ENCODE data around the gene RHBDD3. TPM values are rescaled to one million over a fixed set of nuclear protein-coding genes. Genes with fewer than 3 reads are reported as not detected.
A peak's percentile ranks its signal among the peaks of the same experiment; 100 is the strongest.

The RHBDD3 gene
- total RNA-seq, 1 donor from 2014 or later = 16.7 TPM

DNA sequence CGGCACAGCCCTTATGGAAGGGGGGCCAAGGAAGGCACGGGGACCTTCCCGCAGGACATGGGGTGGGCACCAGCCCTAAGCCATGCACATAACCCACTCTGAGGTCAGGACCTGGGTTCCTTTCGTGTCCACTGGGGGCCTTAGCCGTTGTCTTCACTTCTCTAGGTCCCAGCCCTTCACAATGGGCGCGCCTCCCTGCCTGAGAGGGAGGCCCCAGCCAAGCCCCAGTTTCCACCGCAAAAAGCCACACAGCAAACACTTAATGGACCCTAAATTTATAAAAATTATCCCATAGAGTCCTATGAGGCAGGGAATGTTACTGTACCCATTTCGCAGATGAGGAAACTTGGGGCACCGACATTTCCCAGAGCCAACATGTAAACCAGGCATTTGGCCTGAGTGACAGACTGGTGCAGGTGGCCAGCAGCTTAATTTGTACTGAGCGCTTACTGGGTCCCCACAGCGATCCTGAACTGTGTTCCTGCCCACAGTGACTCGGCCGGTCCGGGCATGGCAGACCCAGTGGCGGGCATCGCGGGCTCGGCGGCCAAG is 39.9 kb upstream of the RHBDD3 start:
- DNase-seq (ENCODE audit: low spot score) = no peak
- intact Hi-C loops (cut with DNase I) = loop anchor here (2.0 to 5.0 kb wide), 3 partner anchors 39 to 81 kb away; partner anchors contain the start of genes AP1B1 and EWSR1

DNA sequence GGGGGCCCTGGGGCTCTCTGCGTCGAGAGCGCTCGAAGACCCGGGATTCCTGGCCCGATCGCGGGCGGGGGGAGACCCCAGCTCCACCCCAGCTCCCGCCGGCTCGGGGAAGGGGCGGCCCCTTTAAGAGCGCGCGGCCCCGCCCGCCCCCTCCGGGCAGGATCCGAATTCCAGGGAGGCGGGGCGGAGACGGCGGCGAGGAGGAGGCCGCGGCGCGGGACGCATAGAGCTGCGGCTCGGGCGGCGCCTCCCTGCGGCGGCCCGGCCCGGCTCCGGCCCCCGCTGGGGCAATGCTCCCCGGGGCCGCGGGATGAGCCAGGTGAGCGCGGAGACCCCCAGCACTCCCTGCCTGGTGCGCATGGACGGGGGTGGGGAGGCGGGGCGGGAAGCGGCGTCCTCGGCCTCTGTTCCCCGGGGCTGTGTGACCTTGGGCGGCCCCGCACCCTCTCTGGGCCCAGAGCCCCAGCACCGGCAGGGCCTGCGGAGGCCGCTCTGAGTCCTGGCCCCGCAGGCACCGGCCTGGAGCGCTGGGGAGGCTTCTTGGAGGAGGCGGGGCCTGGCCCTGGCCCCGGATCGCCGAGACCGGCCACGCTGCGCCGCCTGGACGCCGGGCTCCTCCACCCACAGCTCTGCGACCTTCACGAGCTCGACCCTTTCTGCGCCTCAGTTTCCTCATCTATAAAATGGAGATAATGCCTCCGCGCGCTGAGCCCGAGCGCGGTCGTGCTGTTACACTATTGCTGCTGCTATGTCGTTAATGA is 39.2 kb upstream of the RHBDD3 start:
- DNase-seq (ENCODE audit: low spot score) = peak; percentile 90
- intact Hi-C loops (cut with DNase I) = loop anchor here (2.0 to 5.0 kb wide), 3 partner anchors 38 to 82 kb away; partner anchors contain the start of genes AP1B1 and EWSR1

DNA sequence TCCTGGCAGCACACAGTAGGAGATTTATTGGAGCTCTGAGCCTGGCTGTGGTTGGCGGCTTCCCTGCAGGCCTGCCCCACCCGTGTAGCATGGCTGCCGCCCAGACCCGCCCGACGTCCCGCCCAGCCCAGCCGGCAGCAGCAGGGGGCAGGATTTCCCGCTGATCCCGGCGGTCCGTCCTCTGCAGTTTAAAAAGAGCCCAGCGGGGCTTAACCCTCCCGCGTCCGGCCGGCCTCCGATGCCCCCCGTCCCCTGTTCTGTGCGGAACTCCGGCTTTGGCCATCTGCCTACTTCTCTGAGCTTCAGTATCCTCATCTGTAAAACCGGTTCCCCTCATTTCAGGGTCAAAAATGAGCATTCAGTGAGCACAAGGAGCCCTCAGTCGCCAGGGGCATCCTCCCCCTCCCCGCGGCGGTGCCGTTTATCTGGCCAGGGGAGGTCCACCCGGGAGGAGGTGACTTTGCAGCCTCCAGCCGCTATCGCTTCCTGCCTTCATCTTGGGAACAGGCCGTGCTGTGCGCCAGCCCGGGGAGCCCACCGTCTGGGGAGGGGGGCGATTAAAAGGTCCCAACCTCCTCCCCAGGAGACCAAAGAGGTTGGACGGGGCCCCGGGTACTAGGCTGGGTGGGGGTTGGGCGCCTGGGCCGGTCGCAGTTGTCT is 38.5 kb upstream of the RHBDD3 start, which contains the start of gene GAS2L1:
TSS of gene GAS2L1 (plus strand) at position 476 of the 660 bp plus-strand sequence. CDS start 1,456 bp downstream, outside the sequence.
- peak; percentile 92 for DNase-seq (ENCODE audit: low spot score)
- intact Hi-C loops (cut with DNase I) = loop anchor here (2.0 to 5.0 kb wide), 3 partner anchors 38 to 82 kb away; partner anchors contain the start of genes AP1B1 and EWSR1

GRCh38 chr22:29305836-29306174 is 38.0 kb upstream of the RHBDD3 start:
- intact Hi-C loops (cut with DNase I) = loop anchor here (2.0 to 5.0 kb wide), 3 partner anchors 37 to 83 kb away; partner anchors contain the start of genes AP1B1 and EWSR1
- no peak for DNase-seq (ENCODE audit: low spot score)

DNA sequence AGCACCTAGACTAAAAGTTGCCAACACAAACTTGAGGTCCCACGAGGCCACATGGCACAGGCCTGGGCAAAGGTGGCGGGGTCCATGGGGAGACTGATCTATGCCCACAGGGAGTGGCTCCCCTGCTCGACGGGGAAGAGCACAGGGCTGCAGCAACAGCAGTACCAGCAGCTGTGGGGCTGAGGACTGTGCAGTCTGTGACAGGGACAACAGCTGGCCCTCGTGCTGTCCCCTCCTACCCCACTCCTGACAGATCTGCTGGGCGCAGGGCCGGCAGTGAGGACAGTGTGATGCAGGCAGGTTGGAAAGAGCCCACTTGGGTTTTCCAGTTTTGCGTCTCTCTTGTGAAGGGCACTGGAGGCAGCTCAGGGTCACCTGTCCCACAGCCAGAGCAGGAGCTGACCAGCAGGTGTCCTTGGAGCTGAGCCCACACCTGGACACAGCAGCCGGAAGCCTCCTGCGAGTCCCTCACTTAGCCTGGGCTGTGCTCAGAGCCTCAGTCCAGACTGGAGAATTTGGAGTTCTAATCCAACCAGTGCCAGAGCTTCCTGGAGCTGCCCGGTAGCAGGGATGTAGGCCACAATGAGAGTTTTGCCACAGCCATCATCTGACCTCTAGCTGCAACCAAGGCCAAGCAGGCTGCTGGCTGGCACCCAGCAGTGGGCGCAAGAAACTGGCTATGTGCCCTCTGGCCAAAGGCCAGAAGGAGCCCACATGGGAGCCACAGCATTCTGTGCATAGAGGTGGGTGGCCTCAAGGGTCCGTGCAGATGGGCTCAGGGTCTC is 35.1 kb upstream of the RHBDD3 start:
- intact Hi-C loops (cut with DNase I) = no loop called here
- no peak for DNase-seq (ENCODE audit: low spot score)

DNA sequence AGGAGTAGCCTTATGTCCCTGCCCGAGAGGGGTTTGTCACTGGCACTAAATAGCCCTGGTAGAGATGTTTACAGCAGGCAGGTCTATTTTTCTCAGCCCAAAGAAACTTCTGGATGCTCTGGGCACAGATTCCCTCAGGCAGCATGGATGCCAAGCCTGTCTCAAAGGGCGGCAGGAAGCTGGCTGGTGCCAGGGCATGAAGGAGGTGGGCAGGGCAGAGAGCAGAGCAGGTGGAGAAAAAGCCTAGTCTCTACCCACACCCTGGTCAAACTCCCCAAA is 34.6 kb upstream of the RHBDD3 start:
- intact Hi-C loops (cut with DNase I) = no loop called here

GRCh38 chr22:29301716-29302401 is 34.1 kb upstream of the RHBDD3 start:
- intact Hi-C loops (cut with DNase I) = no loop called here

More for the DNA sequence above, 34.6 kb upstream of the RHBDD3 start:
- no peak for DNase-seq (ENCODE audit: low spot score)

DNA sequence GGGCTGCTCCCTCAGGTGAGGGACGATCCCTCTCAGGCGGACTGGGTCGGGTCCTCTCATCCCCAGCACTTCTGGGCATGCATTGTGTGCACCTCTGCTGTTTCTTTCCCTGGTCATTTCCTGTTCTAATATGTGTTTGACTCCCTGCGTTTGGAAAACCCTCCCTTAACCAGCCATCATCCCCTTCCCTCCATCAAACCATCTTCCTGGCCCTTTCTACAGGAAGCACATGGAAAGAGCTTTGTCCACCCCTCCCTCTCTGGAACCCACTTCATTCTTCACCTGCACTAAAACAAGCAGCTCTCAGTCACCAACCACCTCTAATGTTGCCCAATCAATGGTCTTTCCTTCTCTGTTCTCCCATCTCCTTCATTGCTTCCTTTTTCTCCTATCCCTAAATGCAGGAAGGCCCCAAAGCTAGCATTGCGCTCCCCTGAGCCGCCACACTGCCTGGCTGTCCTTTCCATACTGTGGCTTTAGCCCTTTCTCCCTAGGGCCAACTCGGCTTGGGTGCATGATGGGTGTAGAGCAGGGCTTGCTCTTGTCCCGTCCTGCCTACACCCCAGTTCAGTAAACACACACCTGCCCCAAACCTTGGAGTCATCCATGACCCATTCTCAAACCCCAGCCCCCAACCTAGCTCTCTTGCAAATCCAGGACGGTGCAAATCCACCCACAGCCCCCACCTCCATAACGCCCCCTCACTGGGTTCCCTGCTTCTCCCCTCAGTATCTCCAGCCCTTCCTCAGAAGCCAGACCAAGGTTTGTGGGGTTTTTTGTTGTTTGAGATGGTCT is 33.2 kb upstream of the RHBDD3 start:
- DNase-seq (ENCODE audit: low spot score) = no peak
- intact Hi-C loops (cut with DNase I) = no loop called here

More at GRCh38 chr22:29301716-29302401, 34.1 kb upstream of the RHBDD3 start:
- DNase-seq (ENCODE audit: low spot score) = no peak

DNA sequence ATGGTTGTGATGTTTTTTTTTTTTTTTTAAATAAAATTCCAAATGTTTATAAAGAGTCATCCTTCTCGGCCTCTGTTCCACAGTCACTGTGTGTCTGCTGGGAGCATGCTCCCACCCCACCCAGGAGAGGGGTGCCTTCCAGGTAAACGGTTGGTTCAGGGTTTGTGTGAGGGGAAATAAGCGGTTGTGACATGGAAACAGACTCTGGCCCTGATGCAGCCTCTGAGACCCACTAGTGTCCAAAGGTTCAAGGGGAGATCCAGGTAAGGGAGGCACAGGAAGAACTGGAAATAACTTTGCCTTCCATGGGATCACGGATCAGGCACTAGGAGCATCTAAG is 32.7 kb upstream of the RHBDD3 start:
- DNase-seq (ENCODE audit: low spot score) = no peak
- intact Hi-C loops (cut with DNase I) = no loop called here

GRCh38 chr22:29299136-29299900 is 31.5 kb upstream of the RHBDD3 start:
- DNase-seq (ENCODE audit: low spot score) = no peak
- intact Hi-C loops (cut with DNase I) = no loop called here

- no peak for DNase-seq (ENCODE audit: low spot score)
- intact Hi-C loops (cut with DNase I) = no loop called here
Measured at GRCh38 chr22:29298641-29299040, 30.9 kb upstream of the RHBDD3 start.

DNA sequence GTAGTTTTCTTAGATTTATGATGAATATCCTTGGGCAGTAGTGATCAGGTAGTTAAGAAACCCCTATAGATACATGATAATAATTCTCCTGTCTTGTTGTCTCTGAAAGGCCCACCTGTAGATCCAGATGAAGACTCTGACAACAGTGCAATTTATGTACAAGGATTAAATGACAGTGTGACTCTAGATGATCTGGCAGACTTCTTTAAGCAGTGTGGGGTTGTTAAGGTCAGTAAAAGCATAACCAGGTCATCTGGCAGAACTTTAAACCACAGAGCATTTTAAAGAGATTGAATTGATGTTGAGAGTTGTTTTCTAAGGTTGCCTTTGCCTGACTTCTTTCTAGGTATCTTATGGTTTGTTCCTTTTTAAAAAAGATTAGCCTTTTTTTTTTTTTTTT is 24.6 kb upstream of the RHBDD3 start:
- intact Hi-C loops (cut with DNase I) = no loop called here
- no peak for DNase-seq (ENCODE audit: low spot score)

DNA sequence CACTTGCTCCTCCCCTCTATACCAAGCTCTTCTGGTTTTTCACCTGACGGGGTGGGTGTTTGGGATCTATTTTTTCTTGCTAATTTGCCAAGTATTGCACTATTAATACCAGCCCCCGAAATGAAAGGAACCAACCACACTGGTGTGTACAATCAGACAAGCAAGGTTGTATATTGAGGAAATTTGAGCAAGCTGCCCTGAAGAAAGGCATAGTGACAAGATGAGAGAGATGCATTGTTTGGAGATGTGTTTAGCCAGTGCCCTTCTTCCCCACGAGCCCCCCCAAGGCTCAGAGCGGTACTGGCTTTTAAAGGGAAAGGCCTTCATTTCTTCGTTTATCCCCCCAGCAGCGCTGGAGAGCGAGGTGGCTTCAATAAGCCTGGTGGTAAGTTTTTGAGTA is 23.4 kb upstream of the RHBDD3 start:
- DNase-seq (ENCODE audit: low spot score) = no peak
- intact Hi-C loops (cut with DNase I) = no loop called here

DNA sequence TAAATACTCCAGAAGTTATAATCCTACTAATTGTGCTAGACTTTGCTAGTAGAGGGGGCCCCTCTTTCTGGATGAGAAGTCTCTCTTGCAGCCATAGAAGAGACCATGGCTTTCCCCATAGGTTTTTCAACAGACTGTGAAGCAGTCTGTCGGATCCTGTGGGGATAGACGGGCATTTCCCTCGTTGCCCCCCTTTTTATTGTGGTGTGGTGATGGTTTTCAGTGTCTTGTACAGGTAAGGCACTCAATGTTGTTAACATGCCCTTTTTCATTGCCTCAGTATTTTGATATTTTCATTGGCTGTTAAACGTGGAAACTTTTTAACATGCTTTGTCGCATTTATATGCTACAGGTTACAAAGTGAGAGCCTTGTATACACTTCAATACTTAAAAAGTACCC is 22.3 kb upstream of the RHBDD3 start:
- intact Hi-C loops (cut with DNase I) = no loop called here
- DNase-seq (ENCODE audit: low spot score) = no peak

DNA sequence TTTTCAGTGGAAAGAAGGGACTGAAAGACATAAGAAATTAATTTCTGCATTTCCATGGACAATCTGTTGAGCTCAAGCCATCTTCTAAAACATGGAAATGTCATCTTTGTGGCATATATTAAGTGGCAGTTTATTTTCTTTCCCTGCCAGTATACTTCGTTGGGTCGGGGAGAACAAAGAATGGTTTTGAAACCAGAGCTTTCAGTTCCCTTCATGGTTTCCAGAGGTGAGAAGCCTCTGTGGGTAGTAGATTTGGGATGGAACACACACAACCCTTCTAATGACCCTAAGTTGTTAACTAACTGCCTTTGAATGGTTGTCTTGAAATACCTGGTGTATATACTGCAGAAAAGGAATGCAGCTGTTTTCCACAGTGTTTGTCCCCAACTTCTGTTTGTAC is 21.1 kb upstream of the RHBDD3 start:
- intact Hi-C loops (cut with DNase I) = no loop called here
- DNase-seq (ENCODE audit: low spot score) = no peak

DNA sequence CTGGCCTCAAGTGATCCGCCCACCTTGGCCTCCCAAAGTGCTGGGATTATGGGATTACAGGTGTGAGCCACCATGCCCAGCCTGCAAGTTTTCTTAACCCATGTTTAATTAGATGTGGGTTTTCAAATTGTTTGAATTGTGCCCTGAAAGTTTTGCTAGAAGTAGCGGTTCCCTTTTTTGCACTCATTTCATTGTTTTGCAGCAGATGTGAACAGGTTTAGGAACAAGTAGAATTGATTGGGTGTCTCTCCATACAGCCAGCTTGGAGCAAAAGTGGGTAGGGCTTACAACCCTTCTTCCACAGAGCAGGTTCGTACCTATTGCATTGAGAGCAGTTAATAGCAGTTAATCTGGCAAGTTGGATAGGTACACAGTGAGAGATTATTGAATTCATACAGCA is 16.4 kb upstream of the RHBDD3 start:
- intact Hi-C loops (cut with DNase I) = no loop called here

DNA sequence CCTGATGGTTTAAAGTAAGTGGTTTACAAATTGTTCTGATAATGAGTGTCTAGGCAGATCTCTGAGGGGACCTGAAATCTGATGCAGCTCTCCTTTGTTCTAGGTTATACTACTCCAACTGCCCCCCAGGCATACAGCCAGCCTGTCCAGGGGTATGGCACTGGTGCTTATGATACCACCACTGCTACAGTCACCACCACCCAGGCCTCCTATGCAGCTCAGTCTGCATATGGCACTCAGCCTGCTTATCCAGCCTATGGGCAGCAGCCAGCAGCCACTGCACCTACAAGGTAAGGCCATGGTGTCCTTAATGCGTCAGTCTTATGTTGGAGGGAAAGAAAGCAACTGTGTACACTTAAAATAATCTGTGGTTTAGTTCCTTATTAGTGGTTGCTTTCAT is 10.1 kb upstream of the RHBDD3 start:
- intact Hi-C loops (cut with DNase I) = no loop called here
- no peak for DNase-seq (ENCODE audit: low spot score)

More for the DNA sequence above, 16.4 kb upstream of the RHBDD3 start:
- no peak for DNase-seq (ENCODE audit: low spot score)

Measured in cardiac septum (tissue), 1 donor.